CD4-positive, alpha-beta T cell treated with Interleukin-21 for 1 hour (primary cell): ENCODE data around the gene AKAP5.

Source experiments
- DNase-seq: peaks from one replicate; pipeline ENCODE4 v3.0.0-alpha.2; 2020

Gene AKAP5, protein sequence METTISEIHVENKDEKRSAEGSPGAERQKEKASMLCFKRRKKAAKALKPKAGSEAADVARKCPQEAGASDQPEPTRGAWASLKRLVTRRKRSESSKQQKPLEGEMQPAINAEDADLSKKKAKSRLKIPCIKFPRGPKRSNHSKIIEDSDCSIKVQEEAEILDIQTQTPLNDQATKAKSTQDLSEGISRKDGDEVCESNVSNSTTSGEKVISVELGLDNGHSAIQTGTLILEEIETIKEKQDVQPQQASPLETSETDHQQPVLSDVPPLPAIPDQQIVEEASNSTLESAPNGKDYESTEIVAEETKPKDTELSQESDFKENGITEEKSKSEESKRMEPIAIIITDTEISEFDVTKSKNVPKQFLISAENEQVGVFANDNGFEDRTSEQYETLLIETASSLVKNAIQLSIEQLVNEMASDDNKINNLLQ

DNA sequence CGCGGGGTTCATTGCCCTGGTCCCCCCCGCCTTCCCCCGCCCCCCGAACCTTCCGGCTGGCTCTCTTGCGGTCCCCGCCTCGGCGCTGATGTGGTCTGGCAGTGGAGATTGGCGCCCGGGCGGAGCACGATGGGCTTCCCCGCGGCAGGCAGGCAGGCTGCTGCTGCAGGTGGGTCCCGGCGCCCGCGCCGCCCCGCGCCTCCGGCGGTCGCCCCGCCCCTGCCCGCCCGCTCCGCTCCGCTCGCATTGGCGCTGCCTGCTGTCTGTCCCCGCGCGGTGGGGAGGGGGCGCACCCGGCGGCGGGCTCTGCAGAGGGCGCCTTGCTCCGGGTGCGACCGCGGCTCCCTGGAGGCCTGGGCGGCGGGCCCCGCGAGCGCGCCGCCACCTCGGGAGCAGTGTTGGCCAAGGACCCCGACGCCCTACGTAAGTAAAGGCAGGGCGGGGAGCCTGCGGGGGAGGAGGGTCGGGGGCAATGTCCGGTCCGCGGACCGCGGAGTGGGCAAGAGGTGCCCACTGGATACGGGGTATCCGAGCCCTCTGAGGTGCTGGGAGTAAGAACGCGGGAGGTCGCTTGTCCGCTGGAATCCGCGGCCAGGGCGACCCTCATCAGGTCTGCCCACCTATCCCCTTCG lies at the start of gene AKAP5:
Gene AKAP5 (plus strand): TSS at position 309 of the 632 bp plus-strand sequence. CDS start 2,896 bp downstream, outside the sequence.
- peak; percentile 77 for DNase-seq

- DNase-seq, result no peak
These were observed 48.9 kb upstream of the AKAP5 start for GRCh38 chr14:64416348-64416932.

DNA sequence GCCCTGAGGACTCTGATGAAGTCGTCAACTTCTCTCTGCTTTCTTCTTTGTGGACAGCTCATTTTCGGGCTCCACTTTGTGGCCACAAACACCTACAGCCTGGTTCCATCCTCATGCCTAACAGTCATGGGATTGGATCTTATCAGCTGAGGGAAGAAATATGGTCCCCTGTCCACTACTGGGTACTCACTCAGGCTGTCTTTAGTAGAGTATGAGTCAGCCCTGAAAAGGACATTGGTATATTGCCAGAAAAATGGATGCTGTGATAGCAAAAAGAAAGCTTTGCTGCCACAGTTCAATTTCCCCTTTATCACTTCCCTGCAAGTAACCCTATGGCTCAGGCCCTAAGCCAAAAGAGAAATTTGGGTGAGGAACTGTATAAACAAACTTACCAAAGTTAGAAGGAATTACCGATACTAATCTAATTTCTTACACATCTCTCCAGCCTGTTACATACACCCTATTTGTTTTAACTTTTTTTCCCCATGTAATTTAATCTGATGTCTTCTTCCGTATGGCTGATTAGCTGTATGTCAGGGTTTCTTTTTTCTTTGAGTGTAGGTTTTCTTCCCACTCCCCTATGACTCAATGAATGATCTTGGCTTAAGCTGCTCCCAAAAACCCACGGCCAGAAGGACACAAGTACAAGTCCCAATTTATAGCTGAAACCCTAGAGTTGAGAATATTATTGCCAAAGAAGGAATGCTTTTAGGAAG lies 48.1 kb upstream of the AKAP5 start:
- no peak for DNase-seq

DNA sequence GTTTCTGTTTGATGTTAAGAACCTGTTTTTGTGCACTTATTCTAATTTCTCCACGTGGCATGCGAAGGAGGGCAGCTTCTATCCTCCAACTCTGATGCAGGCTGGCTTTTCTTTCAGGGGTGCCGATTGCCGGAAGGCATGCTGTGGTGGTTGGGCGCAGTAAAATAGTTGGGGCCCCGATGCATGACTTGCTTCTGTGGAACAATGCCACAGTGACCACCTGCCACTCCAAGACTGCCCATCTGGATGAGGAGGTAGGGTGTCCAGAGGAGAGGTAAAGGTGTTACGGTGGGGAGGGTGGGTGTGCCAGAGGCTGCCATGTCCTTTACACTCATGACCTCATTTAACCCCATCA lies 47.6 kb upstream of the AKAP5 start:
- DNase-seq, result no peak

GRCh38 chr14:64419003-64419402 lies 46.3 kb upstream of the AKAP5 start:
- no peak for DNase-seq

- no peak for DNase-seq
These were observed 44.1 kb upstream of the AKAP5 start for GRCh38 chr14:64421166-64421565.

DNA sequence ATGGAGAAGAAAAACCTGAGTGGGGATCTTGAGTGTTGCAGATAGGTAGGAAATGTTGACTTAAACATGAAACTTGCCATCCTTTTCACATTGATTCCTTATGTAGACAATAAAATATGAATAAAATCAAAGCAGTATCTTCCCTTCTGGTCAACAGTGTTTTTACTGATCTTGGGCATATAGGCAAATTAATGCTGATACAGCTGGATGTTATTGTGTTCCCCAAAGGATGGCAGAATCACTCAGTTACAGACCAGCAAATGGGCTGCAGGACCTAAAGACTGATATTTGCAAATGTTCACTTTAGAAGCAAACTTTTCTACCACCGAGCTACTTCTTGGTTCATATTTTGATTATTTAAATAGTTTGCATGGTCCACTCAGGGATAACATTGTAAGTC lies 43.3 kb upstream of the AKAP5 start:
- no peak for DNase-seq

DNA sequence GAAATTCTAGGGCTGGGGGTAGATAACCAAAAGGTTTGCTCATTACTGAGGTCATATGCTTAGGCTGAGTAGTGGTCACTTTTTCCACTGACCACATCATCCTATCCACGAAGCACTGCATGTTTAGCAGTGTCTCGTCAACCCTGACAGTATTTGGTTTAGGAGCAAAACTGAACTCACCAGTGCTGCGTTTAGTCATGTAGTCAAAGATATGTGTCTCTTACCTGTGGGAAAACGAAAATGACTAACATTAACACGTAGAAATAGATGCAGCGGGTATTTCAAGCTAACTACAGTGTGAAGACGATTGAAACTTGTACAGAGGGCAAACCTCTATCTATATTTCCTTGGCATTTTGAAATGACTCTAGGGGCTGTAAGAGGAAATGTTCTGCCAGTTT lies 42.5 kb upstream of the AKAP5 start:
- no peak for DNase-seq

DNA sequence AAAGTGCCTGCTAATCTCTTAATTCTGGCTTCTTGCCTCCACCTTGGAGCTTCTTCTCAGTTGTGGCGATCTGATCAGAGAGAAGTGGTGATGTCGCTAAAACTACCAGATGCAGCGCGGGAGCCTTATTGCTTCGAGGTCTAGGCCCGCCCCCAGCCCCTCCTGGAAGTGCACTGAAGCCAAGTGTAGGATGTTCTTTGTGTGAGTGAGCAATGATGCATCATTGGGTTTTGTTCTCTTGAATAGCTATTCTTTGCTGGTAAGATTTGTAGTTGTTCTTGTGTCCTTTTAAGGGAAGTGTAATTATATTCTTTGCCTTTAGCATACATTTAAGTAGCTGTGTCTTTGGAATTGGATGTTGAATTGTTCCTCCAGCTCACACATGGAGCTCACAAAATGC lies 41.3 kb upstream of the AKAP5 start:
- DNase-seq, result no peak

DNA sequence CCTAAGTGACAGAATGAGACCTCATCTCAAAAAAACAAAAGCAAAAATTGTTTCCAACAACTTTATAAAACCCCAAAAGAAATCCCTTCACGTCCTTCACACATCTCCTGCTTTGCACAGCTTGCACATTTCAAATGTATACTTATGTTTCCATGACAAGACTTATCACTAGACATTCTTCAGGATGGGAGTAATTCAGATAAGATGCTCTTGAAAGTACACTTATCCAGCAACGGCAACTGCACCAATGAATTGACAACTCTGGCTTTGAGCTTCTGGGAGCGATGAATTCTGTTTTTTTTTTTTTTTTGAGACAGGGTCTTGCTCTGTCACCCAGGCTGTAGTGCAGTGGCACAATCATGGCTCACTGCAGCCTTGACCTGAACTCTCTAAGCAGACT lies 30.8 kb upstream of the AKAP5 start:
- DNase-seq, result no peak

DNA sequence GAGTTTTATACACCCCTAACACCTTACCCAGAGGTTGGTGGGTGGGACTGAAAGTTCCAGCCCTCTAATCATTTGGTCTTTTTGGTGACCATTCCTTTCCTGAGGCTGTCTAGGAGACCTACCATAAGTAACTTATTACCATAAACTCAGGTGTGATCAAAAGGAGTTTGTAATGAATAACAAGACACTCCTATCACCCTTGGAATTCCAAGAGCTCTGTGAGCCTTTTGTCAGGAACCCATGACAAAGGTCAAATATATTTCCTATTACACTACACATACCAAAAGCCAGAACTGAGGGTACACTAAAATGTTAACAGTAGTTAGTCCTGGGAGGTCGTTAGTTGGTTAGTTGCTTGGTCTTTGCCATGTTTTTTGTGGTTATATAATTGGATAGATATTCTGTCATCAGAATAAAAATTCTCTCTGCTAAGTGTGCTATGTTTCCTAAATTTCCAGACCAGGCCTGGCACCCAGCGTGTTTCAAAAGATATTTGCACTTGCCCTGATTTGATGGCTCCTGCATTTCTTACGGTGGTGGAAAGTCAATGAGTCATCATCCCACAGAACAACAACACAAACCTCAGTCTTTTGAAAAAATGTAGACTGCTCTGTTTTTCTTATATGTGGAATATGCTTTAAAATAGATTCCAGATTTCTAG lies 27.0 kb upstream of the AKAP5 start:
- DNase-seq, result no peak

DNA sequence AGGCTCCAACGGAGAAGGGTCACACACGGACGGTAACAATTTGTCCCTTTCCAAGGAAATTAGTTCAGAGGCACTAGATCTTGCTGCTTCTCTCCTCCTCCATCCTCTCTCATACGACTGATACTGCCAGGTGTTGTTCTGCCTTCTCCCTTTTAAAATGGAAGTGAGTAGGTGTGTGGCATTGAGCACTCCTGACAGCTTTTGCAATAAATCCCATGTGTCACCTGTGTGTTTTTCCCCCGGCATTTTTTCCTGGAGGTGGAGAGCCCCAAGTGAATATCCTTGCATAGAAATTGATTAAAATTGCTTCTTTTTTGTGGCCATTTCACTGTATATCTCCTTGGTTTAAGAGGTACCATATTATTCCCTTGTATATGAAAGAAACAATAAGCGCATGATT lies 26.2 kb upstream of the AKAP5 start:
- no peak for DNase-seq

- no peak for DNase-seq
These were observed 24.8 kb upstream of the AKAP5 start for GRCh38 chr14:64440494-64440893.

DNA sequence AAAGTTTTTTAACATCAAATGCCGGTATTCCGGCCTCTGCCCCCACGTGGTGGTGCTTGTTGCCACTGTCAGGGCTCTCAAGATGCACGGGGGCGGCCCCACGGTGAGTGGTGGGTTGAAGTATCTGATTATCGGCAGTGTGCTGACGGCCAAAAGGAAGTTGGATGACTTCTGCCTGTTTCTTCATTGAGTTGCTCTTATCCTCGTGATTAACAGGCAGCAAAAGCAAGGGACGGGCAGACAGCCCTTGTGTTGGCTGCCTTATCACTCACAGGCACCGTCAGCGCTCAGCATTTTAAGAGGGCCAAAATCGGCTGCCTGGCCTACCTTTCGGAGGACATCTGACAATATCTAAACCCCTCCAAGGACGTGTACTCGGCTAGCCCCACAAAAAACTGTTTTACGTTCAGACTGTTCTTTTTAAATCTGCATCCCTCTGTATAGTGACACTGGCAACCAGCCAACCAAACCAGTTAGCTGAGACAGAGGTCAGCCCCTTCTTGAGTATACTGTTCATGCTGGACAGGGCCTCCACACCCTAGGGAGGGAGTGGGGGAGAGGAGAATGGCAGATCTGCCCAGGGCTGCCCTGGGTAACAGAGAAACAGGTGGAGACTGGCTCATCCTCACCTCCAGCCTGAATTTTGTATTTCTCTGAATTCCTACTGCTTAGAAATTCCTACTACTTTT lies 22.9 kb upstream of the AKAP5 start:
- no peak for DNase-seq

- DNase-seq, result no peak
These were observed 21.2 kb upstream of the AKAP5 start for GRCh38 chr14:64444140-64444539.

DNA sequence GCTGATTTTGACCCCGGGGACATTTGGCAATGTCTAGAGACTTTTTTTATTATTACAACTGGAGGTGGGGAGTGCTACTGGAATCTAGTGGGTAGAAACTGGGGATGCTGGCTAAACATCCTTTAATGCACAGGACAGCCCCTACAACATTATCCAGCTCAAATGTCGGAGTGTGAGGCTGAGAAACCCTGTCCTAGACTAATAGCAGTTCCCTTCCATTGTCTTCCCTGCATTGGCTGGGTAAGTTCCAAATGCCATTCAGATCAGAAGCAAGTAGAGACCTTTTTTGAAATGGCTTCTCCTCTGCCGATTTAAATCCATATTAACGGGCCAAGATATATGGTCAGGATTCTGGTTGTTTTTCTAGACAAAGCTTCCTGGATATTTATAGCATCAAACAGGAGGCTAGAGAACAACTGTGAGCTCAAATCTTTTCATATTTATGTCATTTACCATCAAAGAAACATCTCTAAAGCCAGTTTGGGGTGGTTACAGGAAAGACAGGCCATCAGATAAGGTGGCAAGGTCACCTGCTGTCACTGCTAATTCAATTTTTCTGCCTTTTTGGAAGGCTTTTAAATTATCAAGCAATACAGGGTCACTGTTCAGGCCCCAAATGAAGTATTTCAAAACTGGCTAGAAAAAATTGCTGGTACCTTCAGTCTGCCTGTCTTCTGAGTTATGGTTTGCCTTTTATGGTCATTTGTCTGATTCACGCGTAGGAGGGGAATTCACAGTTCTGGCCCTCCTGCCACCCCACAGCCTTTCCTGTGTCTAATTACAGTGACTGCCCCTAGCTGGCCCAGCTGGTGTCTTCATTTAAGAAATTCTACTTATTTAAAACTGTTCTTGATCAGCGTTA lies 20.1 kb upstream of the AKAP5 start:
- peak; percentile 72 for DNase-seq

DNA sequence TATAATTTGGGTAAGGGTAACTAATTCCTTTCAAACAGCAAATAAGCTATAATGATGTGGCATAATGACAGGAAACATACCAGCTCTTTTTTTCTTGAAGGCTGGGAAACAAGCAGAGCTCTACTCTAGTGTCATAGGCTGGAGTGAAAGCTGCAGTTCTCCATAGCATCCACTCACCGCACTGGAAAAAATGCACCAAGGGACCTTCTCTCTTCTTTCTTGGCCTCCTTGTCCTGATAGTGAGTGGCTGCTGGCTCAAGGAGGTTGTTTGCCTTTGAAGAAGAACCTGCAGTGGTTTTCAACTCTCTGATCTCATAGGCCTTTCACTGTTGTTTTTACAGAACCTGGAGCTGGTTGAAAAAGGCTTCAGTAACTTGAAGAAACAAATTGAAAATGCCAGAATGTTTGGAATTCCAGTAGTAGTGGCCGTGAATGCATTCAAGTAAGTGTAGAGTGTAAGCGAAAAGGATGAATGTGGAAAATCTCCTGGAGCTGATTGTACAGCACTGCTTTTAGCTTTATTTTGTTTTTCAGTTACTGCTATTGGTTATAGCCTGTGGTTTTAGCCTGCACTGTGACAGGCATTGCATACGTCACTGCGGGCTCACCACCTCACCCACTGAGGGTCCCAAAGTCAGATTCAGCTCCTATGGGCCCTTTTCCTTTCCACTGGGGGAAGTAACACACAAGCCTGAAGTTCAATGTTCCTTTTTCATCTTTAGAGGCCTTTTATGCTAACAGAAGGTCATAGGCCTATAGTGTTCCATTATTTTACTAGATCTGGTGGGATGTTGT lies 17.2 kb upstream of the AKAP5 start:
- DNase-seq, result peak; percentile 26

- DNase-seq, result no peak
These were observed 15.0 kb upstream of the AKAP5 start for GRCh38 chr14:64450255-64450654.

DNA sequence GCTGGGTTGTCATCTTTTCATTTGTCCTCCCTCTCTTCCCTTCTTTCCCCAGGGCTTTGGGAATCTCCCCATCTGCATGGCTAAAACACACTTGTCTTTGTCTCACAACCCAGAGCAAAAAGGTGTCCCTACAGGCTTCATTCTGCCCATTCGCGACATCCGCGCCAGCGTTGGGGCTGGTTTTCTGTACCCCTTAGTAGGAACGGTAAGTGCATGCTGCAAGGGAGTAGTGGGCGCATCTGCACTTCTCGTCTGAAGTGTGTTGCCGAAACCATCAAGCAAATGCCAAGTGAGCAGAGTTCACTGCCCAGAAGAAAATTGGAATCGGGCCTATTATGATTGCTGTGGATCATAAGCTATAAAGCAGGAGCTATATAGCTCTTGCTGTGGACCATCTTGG lies 10.6 kb upstream of the AKAP5 start:
- no peak for DNase-seq

DNA sequence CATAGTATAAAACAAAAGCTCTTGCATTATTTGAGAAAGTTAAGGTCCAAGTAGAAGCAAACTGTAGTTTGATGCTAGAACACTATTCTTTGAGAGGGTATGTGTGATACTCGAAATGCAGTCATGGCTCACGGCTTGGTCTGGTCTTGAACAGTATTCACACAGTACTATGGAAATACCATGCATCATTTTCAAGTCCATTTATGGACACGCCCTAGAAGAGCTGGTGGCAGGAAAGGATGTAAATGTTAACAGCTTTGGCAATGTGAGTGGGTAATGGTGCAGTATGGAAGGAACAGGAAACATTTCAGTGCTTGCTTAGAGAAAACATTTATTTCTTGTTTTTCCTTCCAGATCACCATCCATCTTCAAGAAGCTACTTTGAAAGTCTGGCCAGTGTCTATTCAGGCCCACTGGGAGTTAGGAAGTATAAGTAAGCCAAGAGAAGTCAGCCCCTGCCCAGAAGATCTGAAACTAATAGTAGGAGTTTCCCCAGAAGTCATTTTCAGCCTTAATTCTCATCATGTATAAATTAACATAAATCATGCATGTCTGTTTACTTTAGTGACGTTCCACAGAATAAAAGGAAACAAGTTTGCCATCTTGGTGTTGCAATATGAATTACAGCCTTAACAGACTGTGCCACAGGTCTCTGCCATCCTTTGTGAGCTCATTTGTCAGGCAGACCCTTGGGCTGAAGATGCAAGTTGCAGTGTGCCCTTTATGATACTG lies 5.7 kb upstream of the AKAP5 start:
- DNase-seq, result no peak
